ENCODE data around the gene LHFPL3.
A peak's percentile ranks its signal among the peaks of the same experiment; 100 is the strongest.

Gene LHFPL3

DNA sequence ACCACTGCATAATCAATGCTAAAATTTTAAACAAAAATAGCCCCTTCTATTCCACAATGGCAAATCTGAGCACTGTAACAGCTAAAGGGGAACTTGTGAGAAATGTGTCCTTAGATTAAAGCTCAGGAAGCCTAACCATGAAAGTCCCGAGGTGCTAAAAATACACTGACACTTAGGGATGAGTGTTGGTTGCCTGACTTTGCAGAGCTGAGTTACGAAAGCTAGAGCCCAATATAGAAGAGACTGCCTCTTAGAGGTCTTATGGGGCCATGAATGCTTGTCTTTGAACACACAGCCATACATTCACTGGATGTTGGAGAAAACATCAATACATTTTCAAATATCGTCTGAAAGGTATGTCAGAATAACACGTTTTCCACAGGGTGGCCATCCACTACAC lies 209.7 kb downstream of the LHFPL3 start:
- no peak for DNase-seq
- H3K4me2 ChIP-seq (ENCODE audit: low read length): no peak overlapping the region
- H3K23ac ChIP-seq (ENCODE audit: low read length): no peak overlapping the region
- no peak overlapping the region for H3K4ac ChIP-seq (ENCODE audit: low read depth, low read length)
- no CpG with 5 or more reads among the region's 4 CpGs for WGBS (ENCODE audit: extremely low coverage, insufficient coverage, low lambda C conversion rate)
- no peak overlapping the region for H3K18ac ChIP-seq (ENCODE audit: low read length)
- H3K27ac ChIP-seq (ENCODE audit: low read depth, low read length): no peak overlapping the region
- H2BK15ac ChIP-seq (replicated peaks; ENCODE audit: low read depth): no peak overlapping the region
- H3K9ac ChIP-seq (ENCODE audit: low read length): no peak overlapping the region
- no peaks in the 10 kb centered on the region for H3K27me3 ChIP-seq (ENCODE audit: insufficient read depth, low read length, poor library complexity)
- H4K5ac ChIP-seq (ENCODE audit: low read length): no peak overlapping the region
- H3K56ac ChIP-seq (ENCODE audit: low read length): no peak overlapping the region
- no peak overlapping the region for H2BK5ac ChIP-seq (ENCODE audit: low read length)
- H3K4me3 ChIP-seq (ENCODE audit: low read length): no peak overlapping the region
- H3K4me1 ChIP-seq (ENCODE audit: control insufficient read depth, low read depth, low read length): no peaks in the 10 kb centered on the region
- H4K8ac ChIP-seq (ENCODE audit: low read depth, low read length): no peak overlapping the region
- no peak overlapping the region for H2BK120ac ChIP-seq (ENCODE audit: low read depth, low read length)
- H2AK5ac ChIP-seq (ENCODE audit: low read length): no peak overlapping the region
- no peaks in the 10 kb centered on the region for H3K79me1 ChIP-seq (ENCODE audit: low read length)
- no peaks in the 10 kb centered on the region for H3K79me2 ChIP-seq (ENCODE audit: control insufficient read depth, insufficient read depth, low read length)
- no peaks in the 10 kb centered on the region for H3K36me3 ChIP-seq (ENCODE audit: control insufficient read depth, insufficient read depth, low read length)

DNA sequence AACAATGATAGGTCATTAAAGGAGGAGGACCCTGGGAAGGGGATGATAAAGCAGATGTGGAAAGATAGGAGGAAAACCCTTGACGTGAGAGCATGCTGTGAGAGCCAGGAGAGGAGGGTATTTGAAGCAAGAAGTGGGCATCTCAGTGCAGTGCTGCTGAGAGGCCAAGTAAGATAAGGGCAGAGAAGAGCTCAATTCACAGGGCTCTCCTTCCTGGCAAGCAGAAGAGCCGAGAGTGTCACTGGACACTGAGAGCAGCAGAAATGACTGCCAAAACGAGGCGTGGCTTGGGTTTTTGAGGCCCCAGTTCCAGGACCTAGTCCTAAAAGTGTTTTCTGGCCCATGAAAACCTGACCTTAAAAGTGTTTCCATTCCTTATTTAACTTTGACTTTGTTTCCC lies 213.5 kb downstream of the LHFPL3 start:
- H3K4me3 ChIP-seq (ENCODE audit: low read length): no peak overlapping the region
- no peaks in the 10 kb centered on the region for H3K79me1 ChIP-seq (ENCODE audit: low read length)
- no peaks in the 10 kb centered on the region for H3K27me3 ChIP-seq (ENCODE audit: insufficient read depth, low read length, poor library complexity)
- H2BK5ac ChIP-seq (ENCODE audit: low read length): no peak overlapping the region
- no peak overlapping the region for H4K8ac ChIP-seq (ENCODE audit: low read depth, low read length)
- H2BK15ac ChIP-seq (replicated peaks; ENCODE audit: low read depth): no peak overlapping the region
- H3K9ac ChIP-seq (ENCODE audit: low read length): no peak overlapping the region
- no peaks in the 10 kb centered on the region for H3K36me3 ChIP-seq (ENCODE audit: control insufficient read depth, insufficient read depth, low read length)
- no peak overlapping the region for H3K27ac ChIP-seq (ENCODE audit: low read depth, low read length)
- no peaks in the 10 kb centered on the region for H3K79me2 ChIP-seq (ENCODE audit: control insufficient read depth, insufficient read depth, low read length)
- no CpG with 5 or more reads among the region's 4 CpGs for WGBS (ENCODE audit: extremely low coverage, insufficient coverage, low lambda C conversion rate)
- no peak overlapping the region for H3K56ac ChIP-seq (ENCODE audit: low read length)
- H2AK5ac ChIP-seq (ENCODE audit: low read length): no peak overlapping the region
- H3K18ac ChIP-seq (ENCODE audit: low read length): no peak overlapping the region
- no peak overlapping the region for H4K5ac ChIP-seq (ENCODE audit: low read length)
- no peak overlapping the region for H3K4me2 ChIP-seq (ENCODE audit: low read length)
- DNase-seq: no peak
- H3K4me1 ChIP-seq (ENCODE audit: control insufficient read depth, low read depth, low read length): no peaks in the 10 kb centered on the region
- H3K4ac ChIP-seq (ENCODE audit: low read depth, low read length): no peak overlapping the region
- no peak overlapping the region for H3K23ac ChIP-seq (ENCODE audit: low read length)
- H2BK120ac ChIP-seq (ENCODE audit: low read depth, low read length): no peak overlapping the region

DNA sequence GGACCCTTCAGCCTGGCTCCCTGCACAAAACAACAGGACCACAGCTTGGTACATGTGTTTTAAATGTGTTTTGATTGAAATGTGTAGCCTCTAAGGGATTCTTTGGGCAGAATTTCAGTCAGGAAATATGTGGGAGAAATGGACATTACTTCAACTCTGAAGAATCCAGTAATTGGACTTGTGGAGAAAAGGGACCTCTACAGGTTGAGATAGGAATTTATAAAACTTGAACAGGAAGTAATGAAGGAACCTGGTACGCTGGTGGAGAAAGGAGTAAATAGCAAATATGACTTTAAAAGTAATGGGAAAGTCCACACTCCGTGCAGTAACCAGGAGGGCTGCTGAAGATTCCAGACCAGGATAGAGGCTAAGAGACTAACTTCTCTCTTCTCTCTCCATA lies 220.5 kb downstream of the LHFPL3 start:
- no peaks in the 10 kb centered on the region for H3K36me3 ChIP-seq (ENCODE audit: control insufficient read depth, insufficient read depth, low read length)
- H2BK15ac ChIP-seq (replicated peaks; ENCODE audit: low read depth): no peak overlapping the region
- no peak overlapping the region for H3K27ac ChIP-seq (ENCODE audit: low read depth, low read length)
- H3K23ac ChIP-seq (ENCODE audit: low read length): no peak overlapping the region
- H2BK5ac ChIP-seq (ENCODE audit: low read length): no peak overlapping the region
- H2AK5ac ChIP-seq (ENCODE audit: low read length): no peak overlapping the region
- no peak overlapping the region for H2BK120ac ChIP-seq (ENCODE audit: low read depth, low read length)
- no peak overlapping the region for H3K56ac ChIP-seq (ENCODE audit: low read length)
- H3K79me2 ChIP-seq (ENCODE audit: control insufficient read depth, insufficient read depth, low read length): no peaks in the 10 kb centered on the region
- H3K4ac ChIP-seq (ENCODE audit: low read depth, low read length): no peak overlapping the region
- H3K4me1 ChIP-seq (ENCODE audit: control insufficient read depth, low read depth, low read length): no peaks in the 10 kb centered on the region
- no peaks in the 10 kb centered on the region for H3K27me3 ChIP-seq (ENCODE audit: insufficient read depth, low read length, poor library complexity)
- H4K5ac ChIP-seq (ENCODE audit: low read length): no peak overlapping the region
- H3K18ac ChIP-seq (ENCODE audit: low read length): no peak overlapping the region
- no CpG with 5 or more reads among the region's 2 CpGs for WGBS (ENCODE audit: extremely low coverage, insufficient coverage, low lambda C conversion rate)
- H3K9ac ChIP-seq (ENCODE audit: low read length): no peak overlapping the region
- no peak overlapping the region for H3K4me3 ChIP-seq (ENCODE audit: low read length)
- H3K79me1 ChIP-seq (ENCODE audit: low read length): no peaks in the 10 kb centered on the region
- no peak overlapping the region for H3K4me2 ChIP-seq (ENCODE audit: low read length)
- no peak overlapping the region for H4K8ac ChIP-seq (ENCODE audit: low read depth, low read length)
- peak; percentile 33 for DNase-seq

DNA sequence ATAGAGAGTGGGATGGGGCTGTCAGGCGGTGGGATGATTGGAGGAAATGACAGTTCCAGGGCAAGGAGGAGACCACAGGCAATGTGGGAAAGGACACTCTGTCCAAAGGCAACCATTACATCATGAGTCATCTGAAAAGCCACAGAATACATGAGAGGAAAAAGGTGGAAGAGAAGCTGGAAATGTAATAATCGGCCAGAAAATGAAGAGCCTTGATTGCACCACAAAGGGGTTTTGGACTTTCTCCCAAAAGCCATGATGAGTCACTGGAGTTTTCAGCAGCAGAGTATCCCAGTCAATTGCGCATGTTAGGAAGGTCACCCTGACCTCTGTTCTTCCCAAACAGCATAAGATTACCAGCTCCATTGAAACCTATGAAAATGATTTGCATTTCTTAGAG lies 222.0 kb downstream of the LHFPL3 start:
- no peak overlapping the region for H2AK5ac ChIP-seq (ENCODE audit: low read length)
- H3K23ac ChIP-seq (ENCODE audit: low read length): no peak overlapping the region
- no peak overlapping the region for H2BK120ac ChIP-seq (ENCODE audit: low read depth, low read length)
- H3K9ac ChIP-seq (ENCODE audit: low read length): no peak overlapping the region
- H3K4me2 ChIP-seq (ENCODE audit: low read length): no peak overlapping the region
- H3K56ac ChIP-seq (ENCODE audit: low read length): no peak overlapping the region
- H3K79me2 ChIP-seq (ENCODE audit: control insufficient read depth, insufficient read depth, low read length): no peaks in the 10 kb centered on the region
- WGBS (ENCODE audit: extremely low coverage, insufficient coverage, low lambda C conversion rate): no CpG with 5 or more reads among the region's 3 CpGs
- no peak overlapping the region for H4K8ac ChIP-seq (ENCODE audit: low read depth, low read length)
- no peak overlapping the region for H3K27ac ChIP-seq (ENCODE audit: low read depth, low read length)
- no peak overlapping the region for H2BK15ac ChIP-seq (replicated peaks; ENCODE audit: low read depth)
- DNase-seq: no peak
- no peaks in the 10 kb centered on the region for H3K36me3 ChIP-seq (ENCODE audit: control insufficient read depth, insufficient read depth, low read length)
- no peaks in the 10 kb centered on the region for H3K4me1 ChIP-seq (ENCODE audit: control insufficient read depth, low read depth, low read length)
- H3K79me1 ChIP-seq (ENCODE audit: low read length): no peaks in the 10 kb centered on the region
- no peak overlapping the region for H3K18ac ChIP-seq (ENCODE audit: low read length)
- no peak overlapping the region for H3K4me3 ChIP-seq (ENCODE audit: low read length)
- no peak overlapping the region for H3K4ac ChIP-seq (ENCODE audit: low read depth, low read length)
- H2BK5ac ChIP-seq (ENCODE audit: low read length): no peak overlapping the region
- no peaks in the 10 kb centered on the region for H3K27me3 ChIP-seq (ENCODE audit: insufficient read depth, low read length, poor library complexity)
- no peak overlapping the region for H4K5ac ChIP-seq (ENCODE audit: low read length)

DNA sequence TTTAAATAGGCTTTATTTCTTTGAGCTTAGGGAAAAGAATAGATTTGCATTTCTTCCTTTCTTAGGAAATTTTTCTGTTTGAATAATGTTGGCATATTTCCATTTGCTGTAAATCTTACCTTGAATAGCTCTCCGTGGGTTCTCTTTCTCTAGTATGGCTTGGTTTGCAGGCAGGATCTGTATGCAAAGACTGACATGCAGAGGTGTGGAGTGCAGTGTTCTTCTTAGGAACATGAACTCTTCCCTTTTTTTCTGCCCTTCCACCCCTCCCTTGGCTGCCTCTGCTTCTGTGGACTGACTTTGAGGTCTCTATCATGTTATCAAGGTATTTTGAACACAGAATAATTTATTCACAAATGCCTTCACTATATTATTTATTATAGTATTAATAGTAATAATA lies 222.8 kb downstream of the LHFPL3 start:
- no CpG with 5 or more reads among the region's 1 CpG for WGBS (ENCODE audit: extremely low coverage, insufficient coverage, low lambda C conversion rate)
- no peak overlapping the region for H3K18ac ChIP-seq (ENCODE audit: low read length)
- H3K4me1 ChIP-seq (ENCODE audit: control insufficient read depth, low read depth, low read length): no peaks in the 10 kb centered on the region
- H3K79me1 ChIP-seq (ENCODE audit: low read length): no peaks in the 10 kb centered on the region
- H3K36me3 ChIP-seq (ENCODE audit: control insufficient read depth, insufficient read depth, low read length): no peaks in the 10 kb centered on the region
- no peaks in the 10 kb centered on the region for H3K27me3 ChIP-seq (ENCODE audit: insufficient read depth, low read length, poor library complexity)
- H3K9ac ChIP-seq (ENCODE audit: low read length): no peak overlapping the region
- no peak overlapping the region for H3K56ac ChIP-seq (ENCODE audit: low read length)
- no peak overlapping the region for H2BK15ac ChIP-seq (replicated peaks; ENCODE audit: low read depth)
- H3K4me2 ChIP-seq (ENCODE audit: low read length): no peak overlapping the region
- H3K4ac ChIP-seq (ENCODE audit: low read depth, low read length): no peak overlapping the region
- H3K4me3 ChIP-seq (ENCODE audit: low read length): no peak overlapping the region
- H3K79me2 ChIP-seq (ENCODE audit: control insufficient read depth, insufficient read depth, low read length): no peaks in the 10 kb centered on the region
- H2AK5ac ChIP-seq (ENCODE audit: low read length): no peak overlapping the region
- no peak overlapping the region for H2BK120ac ChIP-seq (ENCODE audit: low read depth, low read length)
- no peak overlapping the region for H4K8ac ChIP-seq (ENCODE audit: low read depth, low read length)
- no peak overlapping the region for H4K5ac ChIP-seq (ENCODE audit: low read length)
- H2BK5ac ChIP-seq (ENCODE audit: low read length): no peak overlapping the region
- no peak for DNase-seq
- H3K23ac ChIP-seq (ENCODE audit: low read length): no peak overlapping the region
- H3K27ac ChIP-seq (ENCODE audit: low read depth, low read length): no peak overlapping the region

DNA sequence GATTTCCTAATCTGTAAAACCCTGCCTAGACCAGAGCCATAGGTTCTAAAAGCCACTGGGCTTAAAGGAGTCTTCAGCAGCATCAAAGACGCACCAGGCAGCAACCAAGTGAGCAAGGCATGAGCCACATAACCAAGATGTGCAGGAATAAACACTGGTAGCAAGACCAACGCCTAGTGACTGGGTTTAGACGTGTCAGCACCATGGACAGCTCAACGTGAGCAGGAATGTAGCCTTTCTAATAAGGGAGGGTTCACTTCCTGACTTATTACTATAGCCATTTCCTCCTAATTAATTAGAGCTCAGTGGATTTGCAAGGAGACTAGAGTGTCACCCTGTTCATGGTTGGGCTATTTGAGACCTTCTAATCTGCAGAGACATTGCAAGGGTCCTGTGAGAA lies 223.7 kb downstream of the LHFPL3 start:
- Histone ChIP-seq H3K79me2 (ENCODE audit: control insufficient read depth, insufficient read depth, low read length) (no peaks in the 10 kb centered on the region), H3K4me2 (ENCODE audit: low read length) (no peak overlapping the region), H3K4me3 (ENCODE audit: low read length) (no peak overlapping the region), H4K5ac (ENCODE audit: low read length) (no peak overlapping the region), H3K56ac (ENCODE audit: low read length) (no peak overlapping the region), H4K8ac (ENCODE audit: low read depth, low read length) (no peak overlapping the region), H3K27me3 (ENCODE audit: insufficient read depth, low read length, poor library complexity) (no peaks in the 10 kb centered on the region), H2BK120ac (ENCODE audit: low read depth, low read length) (no peak overlapping the region), H2AK5ac (ENCODE audit: low read length) (no peak overlapping the region), H3K23ac (ENCODE audit: low read length) (no peak overlapping the region), H3K18ac (ENCODE audit: low read length) (no peak overlapping the region), H3K79me1 (ENCODE audit: low read length) (no peaks in the 10 kb centered on the region), H3K36me3 (ENCODE audit: control insufficient read depth, insufficient read depth, low read length) (no peaks in the 10 kb centered on the region), H3K9ac (ENCODE audit: low read length) (no peak overlapping the region), H3K4ac (ENCODE audit: low read depth, low read length) (no peak overlapping the region), H2BK5ac (ENCODE audit: low read length) (no peak overlapping the region), H3K27ac (ENCODE audit: low read depth, low read length) (no peak overlapping the region), H2BK15ac (replicated peaks; ENCODE audit: low read depth) (no peak overlapping the region), H3K4me1 (ENCODE audit: control insufficient read depth, low read depth, low read length) (no peaks in the 10 kb centered on the region)
- WGBS (ENCODE audit: extremely low coverage, insufficient coverage, low lambda C conversion rate): no CpG with 5 or more reads among the region's 4 CpGs
- DNase-seq: peak; percentile 76
